CD8-positive, alpha-beta memory T cell (primary cell): ENCODE data around the gene RPL31. TPM values are rescaled to one million over a fixed set of nuclear protein-coding genes. Genes with fewer than 3 reads are reported as not detected.

ENCODE experiments used
- CTCF ChIA-PET: fragments of 350-600 bp; sonication (Branson Sonifier 250); formaldehyde crosslinking; loops from one replicate; lab custom pipeline; 2021; ENCODE audit warnings: antibody characterized with exemption; lab: Charles Lee
- POLR2A ChIA-PET: fragments of 350-600 bp; sonication (Branson Sonifier 250); formaldehyde crosslinking; loops from one replicate; lab custom pipeline; 2021; ENCODE audit warnings: antibody characterized with exemption; lab: Charles Lee
- DNase-seq, 5 donors: peaks; one replicate each; pipeline versions ENCODE4 v3.0.0 to v3.0.0-alpha.2; 2020 to 2022; ENCODE audit warnings: mixed read lengths in 1 of 5
- H3K27ac ChIP-seq: one replicate; pipeline ENCODE4 v1.7.0; 2013; ENCODE audit warnings: low read depth, mild to moderate bottlenecking, low read length, moderate library complexity
- H3K27me3 ChIP-seq: 2 replicates; pipeline ENCODE4 v1.7.0; 2013; ENCODE audit warnings: low read length, mild to moderate bottlenecking; ENCODE audit not compliant: insufficient read depth, poor library complexity, severe bottlenecking
- H3K36me3 ChIP-seq: 2 replicates; pipeline ENCODE4 v1.7.0; 2013; ENCODE audit warnings: mild to moderate bottlenecking, low read length, moderate library complexity; ENCODE audit not compliant: insufficient read depth
- H3K4me1 ChIP-seq: 2 replicates; pipeline ENCODE4 v1.7.0; 2013; ENCODE audit warnings: mild to moderate bottlenecking, low read length, moderate library complexity; ENCODE audit not compliant: insufficient read depth
- H3K4me3 ChIP-seq: 2 replicates; pipeline ENCODE4 v1.7.0; 2013; ENCODE audit warnings: mild to moderate bottlenecking, low read length
- H3K9me3 ChIP-seq: 2 replicates; pipeline ENCODE4 v1.7.0; 2013; ENCODE audit warnings: mild to moderate bottlenecking, low read length
- H3K27ac Mint-ChIP-seq, 8 donors: one replicate each; pipeline ENCODE4 v1.8.0; 2020 to 2021; ENCODE audit warnings: mixed read lengths in 8 of 8, mild to moderate bottlenecking in 6 of 8, inconsistent platforms in 3 of 8, moderate library complexity in 3 of 8
- H3K27me3 Mint-ChIP-seq, 2 donors: one replicate each; pipeline ENCODE4 v1.8.0; 2020 to 2021; ENCODE audit warnings: mixed read lengths in 2 of 2, mild to moderate bottlenecking in 1 of 2, moderate library complexity in 1 of 2
- H3K36me3 Mint-ChIP-seq, 3 donors: one replicate each; pipeline ENCODE4 v1.8.0; 2020 to 2021; ENCODE audit warnings: mixed read lengths in 3 of 3, inconsistent platforms in 1 of 3, mild to moderate bottlenecking in 1 of 3
- H3K4me1 Mint-ChIP-seq, 3 donors: one replicate each; pipeline ENCODE4 v1.8.0; 2020 to 2021; ENCODE audit warnings: mixed read lengths in 3 of 3, inconsistent platforms in 1 of 3, mild to moderate bottlenecking in 1 of 3
- H3K4me3 Mint-ChIP-seq, 7 donors: one replicate each; pipeline ENCODE4 v1.8.0; 2020 to 2021; ENCODE audit warnings: mixed read lengths in 7 of 7, mild to moderate bottlenecking in 6 of 7, moderate library complexity in 4 of 7, inconsistent platforms in 2 of 7
- H3K9me3 Mint-ChIP-seq, 5 donors: one replicate each; pipeline ENCODE4 v1.8.0; 2020 to 2022; ENCODE audit warnings: mixed read lengths in 5 of 5, mild to moderate bottlenecking in 3 of 5, moderate library complexity in 2 of 5, inconsistent platforms in 1 of 5
- polyA plus RNA-seq: library from polyadenylated mRNA; unstranded; fragments of 300-500 nt; fragmentation: Illumina TruSeq; gene quantifications from one replicate; pipeline ENCODE4 v1.2.3, GENCODE V29; 2021
- total RNA-seq, 2 experiments: library from RNA; stranded (reverse); gene quantifications; one replicate each; pipeline ENCODE4 v1.2.3, GENCODE V29; 2021

Gene RPL31
- total and polyA plus RNA-seq, 3 experiments from 2014 or later, result 1,340 to 4,796 (median 1,381) TPM

DNA sequence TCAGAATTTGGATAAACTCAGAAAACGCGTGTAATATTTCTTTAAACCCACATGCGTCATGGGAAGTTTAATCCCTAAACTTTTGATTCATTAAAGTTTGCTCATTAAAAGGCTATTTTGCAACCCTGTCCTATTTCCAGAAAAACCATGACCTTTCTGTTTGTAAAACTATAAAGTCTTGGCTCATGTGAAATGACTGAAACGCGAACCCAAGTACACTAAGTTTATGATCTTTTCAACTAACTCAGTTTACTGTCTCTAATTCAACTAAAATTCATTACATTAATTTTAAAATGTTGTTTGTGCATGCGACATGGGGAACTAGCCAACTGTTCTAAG lies 3.9 kb upstream of the RPL31 start:
- DNase-seq, result no peak
- ChIA-PET POLR2A (no interaction called here), CTCF (interaction anchor here (0.9 kb wide), 1 partner anchor 14 kb away, joined by 3 read pairs; no protein-coding TSS in a partner anchor)
- H3K4me1 Mint-ChIP-seq, result peaks cover 13 to 17% (median 14%) of the 10 kb centered on the region in 3 donors
- H3K27ac Mint-ChIP-seq, result no peak overlapping the region
- Histone ChIP-seq H3K4me3 (no peak overlapping the region), H3K9me3 (no peaks in the 10 kb centered on the region), H3K27me3 (no peaks in the 10 kb centered on the region), H3K36me3 (peaks cover 5% of the 10 kb centered on the region), H3K4me1 (peaks cover 9% of the 10 kb centered on the region), H3K27ac (no peak overlapping the region)
- H3K4me3 Mint-ChIP-seq, result no peak overlapping the region
- peaks cover 2 to 4% of the 10 kb centered on the region in 2 donors for H3K27me3 Mint-ChIP-seq
- peaks cover 0 to 11% (median 2%) of the 10 kb centered on the region in 3 donors for H3K36me3 Mint-ChIP-seq
- no peaks in the 10 kb centered on the region for H3K9me3 Mint-ChIP-seq

DNA sequence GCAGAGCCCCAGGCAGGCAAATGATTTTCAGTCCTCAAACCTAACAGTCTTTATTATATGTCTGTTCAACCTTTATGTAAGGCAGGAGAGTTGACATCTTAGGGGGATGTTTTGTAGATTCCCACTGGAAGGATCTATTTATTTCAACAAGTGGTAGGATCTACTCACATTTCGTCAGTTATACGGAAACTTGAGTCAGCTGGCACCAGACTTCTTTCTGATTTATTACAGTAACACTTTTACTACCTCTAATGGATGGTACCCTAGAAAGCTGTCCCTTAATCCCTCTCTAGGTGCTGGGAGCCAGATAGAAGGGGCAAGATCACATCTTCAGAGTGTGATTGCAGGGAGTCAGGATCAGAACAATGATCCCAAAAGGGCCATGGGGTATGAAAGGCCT lies 2.1 kb upstream of the RPL31 start:
- peaks cover 23% of the 10 kb centered on the region for H3K36me3 ChIP-seq
- H3K27me3 Mint-ChIP-seq, result peaks cover 0 to 2% of the 10 kb centered on the region in 2 donors
- no peak overlapping the region for H3K4me3 ChIP-seq
- no peaks in the 10 kb centered on the region for H3K9me3 Mint-ChIP-seq
- H3K4me3 Mint-ChIP-seq, result peak overlapping the region in 4 of 7 donors; percentile 8 to 82 (median 61)
- H3K4me1 Mint-ChIP-seq, result peaks cover 30 to 35% (median 32%) of the 10 kb centered on the region in 3 donors
- peak overlapping the region in 4 of 8 donors; percentile 17 to 72 (median 43) for H3K27ac Mint-ChIP-seq
- peaks cover 0 to 29% (median 13%) of the 10 kb centered on the region in 3 donors for H3K36me3 Mint-ChIP-seq
- no peaks in the 10 kb centered on the region for H3K9me3 ChIP-seq
- ChIA-PET POLR2A (no interaction called here), CTCF (interaction anchor here (0.7 to 1.4 kb wide), 2 partner anchors 10 to 205 kb away, joined by 3 read pairs; no protein-coding TSS in a partner anchor)
- peaks cover 27% of the 10 kb centered on the region for H3K4me1 ChIP-seq
- no peak for DNase-seq
- H3K27ac ChIP-seq, result no peak overlapping the region
- no peaks in the 10 kb centered on the region for H3K27me3 ChIP-seq

DNA sequence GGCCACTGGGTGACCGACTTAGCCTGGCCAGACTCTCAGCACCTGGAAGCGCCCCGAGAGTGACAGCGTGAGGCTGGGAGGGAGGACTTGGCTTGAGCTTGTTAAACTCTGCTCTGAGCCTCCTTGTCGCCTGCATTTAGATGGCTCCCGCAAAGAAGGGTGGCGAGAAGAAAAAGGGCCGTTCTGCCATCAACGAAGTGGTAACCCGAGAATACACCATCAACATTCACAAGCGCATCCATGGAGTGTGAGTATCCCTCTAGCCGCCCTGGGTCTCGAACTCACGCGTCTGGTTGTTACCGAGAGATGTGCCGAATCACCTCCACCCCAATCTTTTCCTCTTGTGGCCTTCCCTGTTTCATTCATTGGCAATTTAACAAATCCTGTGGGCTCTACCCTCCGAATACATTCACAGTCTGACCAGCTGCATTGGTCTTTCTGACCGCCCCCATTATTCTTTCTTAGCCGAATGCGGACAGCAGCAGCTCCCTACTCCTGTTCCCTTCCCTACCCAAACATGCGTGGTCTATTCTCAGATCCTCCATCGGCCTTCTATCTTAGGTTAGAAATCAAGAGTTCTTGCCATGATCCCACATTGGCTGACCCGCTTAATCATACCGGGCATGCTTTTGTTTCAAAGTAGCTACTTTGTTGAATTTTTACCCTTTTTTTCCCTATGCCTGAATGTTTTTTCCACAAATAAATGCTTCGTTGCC lies 631 bp downstream of the RPL31 start:
- Histone ChIP-seq H3K4me3 (peak overlapping the region; percentile 94), H3K27me3 (no peaks in the 10 kb centered on the region), H3K4me1 (peaks cover 27% of the 10 kb centered on the region), H3K27ac (peak overlapping the region; percentile 89), H3K36me3 (peaks cover 49% of the 10 kb centered on the region), H3K9me3 (no peaks in the 10 kb centered on the region)
- H3K27me3 Mint-ChIP-seq, result no peaks in the 10 kb centered on the region
- peaks cover 0 to 56% (median 18%) of the 10 kb centered on the region in 3 donors for H3K36me3 Mint-ChIP-seq
- ChIA-PET CTCF (interaction anchor here (1.1 to 1.5 kb wide), 6 partner anchors 10 to 440 kb away, joined by 4 to 7 read pairs (median 6); partner anchors contain the start of gene PDCL3), POLR2A (interaction anchor here (0.8 to 2.4 kb wide), 6 partner anchors 148 to 440 kb away, joined by 3 to 25 read pairs (median 4); partner anchors contain the start of genes CNOT11, PDCL3 and TBC1D8)
- no peak for DNase-seq
- no peaks in the 10 kb centered on the region for H3K9me3 Mint-ChIP-seq
- H3K4me1 Mint-ChIP-seq, result peaks cover 46 to 62% (median 54%) of the 10 kb centered on the region in 3 donors
- peak overlapping the region; percentile 92 to 99 (median 98) for H3K27ac Mint-ChIP-seq
- H3K4me3 Mint-ChIP-seq, result peak overlapping the region; percentile 93 to 100 (median 96)

DNA sequence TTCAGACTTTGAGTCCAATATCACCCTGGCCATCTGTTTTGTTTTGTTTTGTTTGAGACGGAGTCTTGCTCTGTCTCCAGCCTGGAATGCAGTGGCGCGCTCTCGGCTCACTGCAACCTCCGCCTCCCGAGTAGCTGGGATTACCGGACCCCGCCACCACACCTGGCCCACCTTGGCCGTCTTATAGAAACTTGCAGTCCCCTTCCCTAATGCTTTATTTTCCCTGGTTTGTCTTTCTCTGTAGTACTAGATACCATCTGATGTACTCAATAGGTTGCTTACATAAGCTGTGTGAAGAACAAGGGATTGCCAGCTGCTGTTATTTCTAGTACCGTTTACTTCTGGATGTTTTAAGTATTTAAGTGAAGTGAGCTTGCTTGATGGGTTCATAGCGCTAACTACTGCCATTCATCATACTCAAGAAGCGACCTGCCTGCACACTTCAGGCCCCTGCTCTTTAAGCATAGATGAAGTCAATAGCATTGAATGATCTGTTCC lies 1.2 kb downstream of the RPL31 start:
- Histone ChIP-seq H3K27me3 (no peaks in the 10 kb centered on the region), H3K27ac (peak overlapping the region; percentile 89), H3K4me1 (peaks cover 27% of the 10 kb centered on the region), H3K9me3 (no peaks in the 10 kb centered on the region), H3K4me3 (peak overlapping the region; percentile 94), H3K36me3 (peaks cover 49% of the 10 kb centered on the region)
- H3K36me3 Mint-ChIP-seq, result peaks cover 0 to 62% (median 20%) of the 10 kb centered on the region in 3 donors
- H3K9me3 Mint-ChIP-seq, result no peaks in the 10 kb centered on the region
- CTCF ChIA-PET, result interaction anchor here (1.4 kb wide), 1 partner anchor 9 kb away, joined by 7 read pairs; no protein-coding TSS in a partner anchor
- H3K27ac Mint-ChIP-seq, result peak overlapping the region; percentile 92 to 99 (median 98)
- H3K4me3 Mint-ChIP-seq, result peak overlapping the region; percentile 93 to 100 (median 96)
- H3K27me3 Mint-ChIP-seq, result no peaks in the 10 kb centered on the region
- H3K4me1 Mint-ChIP-seq, result peaks cover 49 to 68% (median 60%) of the 10 kb centered on the region in 3 donors
- POLR2A ChIA-PET, result interaction anchor here (0.8 to 2.4 kb wide), 4 partner anchors 147 to 441 kb away, joined by 3 to 25 read pairs (median 4); partner anchors contain the start of genes CNOT11, PDCL3 and TBC1D8
- no peak for DNase-seq

DNA sequence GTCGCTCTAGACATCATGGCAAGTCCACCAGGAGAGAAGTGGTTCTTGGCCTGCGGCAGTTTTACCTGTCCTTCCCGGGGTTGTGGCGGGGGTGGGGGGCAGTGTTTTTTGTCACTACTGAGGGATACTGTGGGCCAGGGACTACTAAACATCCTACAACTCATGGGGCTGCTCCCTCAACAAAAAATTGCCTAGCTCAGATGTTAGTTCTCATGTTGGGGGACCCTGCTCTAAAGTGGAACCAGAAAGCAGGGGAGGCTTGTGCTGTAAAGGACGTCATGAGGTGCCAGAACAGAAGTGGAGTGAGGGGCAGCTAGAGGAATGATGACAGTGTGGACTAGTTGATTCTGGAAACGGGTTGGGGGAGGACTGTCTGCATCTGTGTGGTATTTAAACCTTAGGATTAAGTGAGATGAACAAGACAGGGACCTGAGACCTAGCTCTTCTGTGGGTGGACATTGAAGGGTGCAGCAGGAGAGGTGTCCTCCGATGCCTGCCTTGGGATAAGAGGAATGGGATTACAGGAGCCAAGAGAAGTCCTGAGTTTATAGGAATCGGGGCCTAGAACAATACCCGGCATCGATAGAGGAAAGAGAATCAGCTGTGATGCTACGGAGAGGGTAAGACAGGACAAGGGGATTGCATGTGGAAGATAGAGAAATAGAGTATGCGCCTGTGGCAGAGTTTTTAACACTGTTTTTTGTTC lies 2.7 kb downstream of the RPL31 start:
- no peaks in the 10 kb centered on the region for H3K27me3 ChIP-seq
- H3K4me3 Mint-ChIP-seq, result peak overlapping the region; percentile 2 to 98 (median 62)
- no peaks in the 10 kb centered on the region for H3K27me3 Mint-ChIP-seq
- peak overlapping the region; percentile 13 to 99 (median 97) for H3K27ac Mint-ChIP-seq
- H3K4me1 Mint-ChIP-seq, result peaks cover 53 to 72% (median 69%) of the 10 kb centered on the region in 3 donors
- CTCF ChIA-PET, result interaction anchor here (0.8 to 1.5 kb wide), 2 partner anchors 22 to 248 kb away, joined by 3 read pairs; partner anchors contain the start of gene CNOT11
- H3K27ac ChIP-seq, result no peak overlapping the region
- H3K9me3 ChIP-seq, result no peaks in the 10 kb centered on the region
- no peak overlapping the region for H3K4me3 ChIP-seq
- peaks cover 49% of the 10 kb centered on the region for H3K36me3 ChIP-seq
- H3K4me1 ChIP-seq, result peaks cover 27% of the 10 kb centered on the region
- DNase-seq, result no peak
- POLR2A ChIA-PET, result interaction anchor here (0.7 kb wide), 1 partner anchor 641 kb away, joined by 3 read pairs; no protein-coding TSS in a partner anchor
- peaks cover 0 to 72% (median 22%) of the 10 kb centered on the region in 3 donors for H3K36me3 Mint-ChIP-seq
- no peaks in the 10 kb centered on the region for H3K9me3 Mint-ChIP-seq

DNA sequence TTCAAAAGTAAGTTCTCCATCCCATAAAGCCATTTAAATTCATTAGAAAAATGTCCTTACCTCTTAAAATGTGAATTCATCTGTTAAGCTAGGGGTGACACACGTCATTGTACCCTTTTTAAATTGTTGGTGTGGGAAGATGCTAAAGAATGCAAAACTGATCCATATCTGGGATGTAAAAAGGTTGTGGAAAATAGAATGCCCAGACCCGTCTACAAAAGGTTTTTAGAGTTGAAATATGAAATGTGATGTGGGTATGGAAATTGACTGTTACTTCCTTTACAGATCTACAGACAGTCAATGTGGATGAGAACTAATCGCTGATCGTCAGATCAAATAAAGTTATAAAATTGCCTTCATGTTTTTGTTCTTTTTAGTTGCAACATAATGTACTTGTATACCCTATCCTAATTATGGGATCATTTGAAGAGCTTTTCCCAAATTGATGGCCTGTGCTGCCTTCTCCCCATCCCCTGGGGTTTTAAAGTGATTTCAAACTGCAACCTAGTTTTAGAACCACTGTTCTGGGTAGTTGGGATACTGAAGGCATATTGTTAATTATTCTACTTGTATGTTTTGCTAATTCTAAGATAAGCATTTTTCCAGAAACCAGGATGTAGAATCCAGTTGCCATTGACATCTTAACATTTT lies 4.1 kb downstream of the RPL31 start:
- ChIA-PET CTCF (no interaction called here), POLR2A (no interaction called here)
- peak overlapping the region in 6 of 8 donors; percentile 11 to 76 (median 54) for H3K27ac Mint-ChIP-seq
- no peak for DNase-seq
- H3K9me3 Mint-ChIP-seq, result no peaks in the 10 kb centered on the region
- Histone ChIP-seq H3K4me1 (peaks cover 27% of the 10 kb centered on the region), H3K27ac (no peak overlapping the region), H3K4me3 (no peak overlapping the region), H3K27me3 (no peaks in the 10 kb centered on the region), H3K36me3 (peaks cover 49% of the 10 kb centered on the region), H3K9me3 (no peaks in the 10 kb centered on the region)
- H3K4me3 Mint-ChIP-seq, result peak overlapping the region in 1 of 7 donors; percentile 63
- H3K27me3 Mint-ChIP-seq, result no peaks in the 10 kb centered on the region
- peaks cover 0 to 83% (median 22%) of the 10 kb centered on the region in 3 donors for H3K36me3 Mint-ChIP-seq
- H3K4me1 Mint-ChIP-seq, result peaks cover 55 to 74% (median 72%) of the 10 kb centered on the region in 3 donors
